Loucy (cell line): Measurements from ENCODE around the gene GAB2.

Experiments used
- H2AFZ ChIP-seq: fragments of 200-600 bp; sonication (generic); 2 replicates; pipeline ENCODE4 v1.6.0; 2016; ENCODE audit warnings: antibody characterized with exemption, mild to moderate bottlenecking, low read length, moderate library complexity
- H3F3A ChIP-seq: fragments of 200-600 bp; 2 replicates; pipeline ENCODE4 v1.6.0; 2016; ENCODE audit warnings: antibody characterized with exemption, low read depth, mild to moderate bottlenecking
- H3K27me3 ChIP-seq: fragments of 200-600 bp; sonication (generic); 2 replicates; pipeline ENCODE4 v1.6.1; 2014; ENCODE audit warnings: low read length, mild to moderate bottlenecking; ENCODE audit not compliant: insufficient read depth, poor library complexity, severe bottlenecking
- H3K36me3 ChIP-seq: fragments of 200-600 bp; sonication (generic); 2 replicates; pipeline ENCODE4 v1.6.1; 2016; ENCODE audit warnings: low read length; ENCODE audit not compliant: insufficient read depth
- H3K4me1 ChIP-seq: fragments of 200-600 bp; sonication (generic); 2 replicates; pipeline ENCODE4 v1.5.1; 2014; ENCODE audit warnings: low read length, mild to moderate bottlenecking; ENCODE audit not compliant: insufficient read depth, poor library complexity, severe bottlenecking
- H3K4me2 ChIP-seq: fragments of 200-600 bp; sonication (generic); 2 replicates; pipeline ENCODE4 v1.6.0; 2014; ENCODE audit warnings: antibody characterized with exemption, low read length, low read depth, mild to moderate bottlenecking; ENCODE audit not compliant: poor library complexity, severe bottlenecking
- H3K4me3 ChIP-seq: fragments of 200-600 bp; sonication (generic); 2 replicates; pipeline ENCODE4 v1.5.1; 2014; ENCODE audit warnings: low read length, mild to moderate bottlenecking, mixed read lengths; ENCODE audit not compliant: poor library complexity, severe bottlenecking
- H3K79me2 ChIP-seq: fragments of 200-600 bp; sonication (generic); 2 replicates; pipeline ENCODE4 v1.6.1; 2014; ENCODE audit warnings: low read length; ENCODE audit not compliant: insufficient read depth
- H3K9ac ChIP-seq: fragments of 200-600 bp; sonication (generic); 2 replicates; pipeline ENCODE4 v1.6.0; 2014; ENCODE audit warnings: mild to moderate bottlenecking, low read depth, low read length, moderate library complexity; ENCODE audit not compliant: poor library complexity, severe bottlenecking
- H3K9me2 ChIP-seq: fragments of 200-600 bp; sonication (generic); replicated peaks from 2 replicates; pipeline ENCODE4 v1.6.1; 2016; ENCODE audit warnings: low read depth, low read length, mixed read lengths
- H3K9me3 ChIP-seq: fragments of 200-600 bp; sonication (generic); 2 replicates; pipeline ENCODE4 v1.6.1; 2014; ENCODE audit warnings: mild to moderate bottlenecking, antibody characterized with exemption, low read length, low read depth; ENCODE audit not compliant: insufficient read depth
- H4K20me1 ChIP-seq: fragments of 200-600 bp; sonication (generic); 2 replicates; pipeline ENCODE4 v1.6.0; 2014; ENCODE audit warnings: antibody characterized with exemption, low read length, mild to moderate bottlenecking; ENCODE audit not compliant: insufficient read depth, poor library complexity, severe bottlenecking
- CTCF ChIP-seq: fragments of 200-600 bp; sonication (generic); conservative IDR thresholded peaks from 2 replicates; pipeline ENCODE4 v1.5.1; 2014; ENCODE audit warnings: mild to moderate bottlenecking, antibody characterized with exemption, low read length
- EZH2phosphoT487 ChIP-seq: fragments of 200-600 bp; IDR thresholded peaks from 2 replicates; pipeline ENCODE4 v1.6.1; 2018; ENCODE audit warnings: antibody characterized with exemption, mild to moderate bottlenecking, moderate library complexity, borderline replicate concordance

Gene GAB2

GRCh38 chr11:78417888-78418583 is 416 bp upstream of the GAB2 start:
- H3K4me2 ChIP-seq, result peak overlapping the region; percentile 81
- H3K79me2 ChIP-seq, result no peaks in the 10 kb centered on the region
- peaks cover 6% of the 10 kb centered on the region; the same call in 1 of the 2 replicates for H3F3A ChIP-seq
- H2AFZ ChIP-seq, result peak overlapping the region; percentile 83
- H3K27me3 ChIP-seq, result no peaks in the 10 kb centered on the region
- H3K9me3 ChIP-seq, result no peaks in the 10 kb centered on the region
- H4K20me1 ChIP-seq, result no peaks in the 10 kb centered on the region
- no peaks in the 10 kb centered on the region for H3K36me3 ChIP-seq
- peaks cover 17% of the 10 kb centered on the region for H3K4me1 ChIP-seq
- no peak for TF ChIP-seq EZH2phosphoT487
- no peak for TF ChIP-seq CTCF
- peak overlapping the region; percentile 70 for H3K4me3 ChIP-seq
- H3K9ac ChIP-seq, result peak overlapping the region; percentile 62
- no peaks in the 10 kb centered on the region for H3K9me2 ChIP-seq

- no peaks in the 10 kb centered on the region for H3K79me2 ChIP-seq
- peak; percentile 62 for TF ChIP-seq CTCF
- TF ChIP-seq EZH2phosphoT487, result no peak
Measured at GRCh38 chr11:78416285-78417174, 1.1 kb downstream of the GAB2 start.

GRCh38 chr11:78415338-78415737 is 2.3 kb downstream of the GAB2 start:
- Histone ChIP-seq H4K20me1 (no peaks in the 10 kb centered on the region), H3K4me1 (peaks cover 12% of the 10 kb centered on the region), H3K4me2 (no peak overlapping the region), H3K36me3 (no peaks in the 10 kb centered on the region), H3K79me2 (no peaks in the 10 kb centered on the region), H3K9me2 (no peaks in the 10 kb centered on the region), H3K9me3 (no peaks in the 10 kb centered on the region), H3F3A (peaks cover 6% of the 10 kb centered on the region; the same call in 1 of the 2 replicates), H3K27me3 (no peaks in the 10 kb centered on the region), H3K4me3 (no peak overlapping the region), H2AFZ (no peak overlapping the region), H3K9ac (no peak overlapping the region)
- TF ChIP-seq CTCF (no peak), EZH2phosphoT487 (no peak)

More at GRCh38 chr11:78416285-78417174, 1.1 kb downstream of the GAB2 start:
- peak overlapping the region; percentile 71 for H3K4me2 ChIP-seq
- H3K4me1 ChIP-seq, result peaks cover 17% of the 10 kb centered on the region
- H3K36me3 ChIP-seq, result no peaks in the 10 kb centered on the region
- H3K9ac ChIP-seq, result peak overlapping the region; percentile 51
- no peaks in the 10 kb centered on the region for H3K9me2 ChIP-seq
- H3K9me3 ChIP-seq, result no peaks in the 10 kb centered on the region
- no peaks in the 10 kb centered on the region for H3K27me3 ChIP-seq
- peak overlapping the region; percentile 64 for H2AFZ ChIP-seq
- peaks cover 6% of the 10 kb centered on the region; the same call in 1 of the 2 replicates for H3F3A ChIP-seq
- H3K4me3 ChIP-seq, result peak overlapping the region; percentile 76
- H4K20me1 ChIP-seq, result no peaks in the 10 kb centered on the region
